ENCODE data around the gene APOL4.

GRCh38 chr22:36247955-36248354 lies 46.3 kb upstream of the APOL4 start:
- TF ChIP-seq EZH2 (IDR thresholded peaks at IDR 0.05) (no peak), POLR2AphosphoS5 (IDR thresholded peaks at IDR 0.05; ENCODE audit: borderline replicate concordance, low read depth, low read length) (no peak)
